HFFc6 (cell line): Measurements from ENCODE around the gene GRIK4. TPM values are rescaled to one million over a fixed set of nuclear protein-coding genes. Genes with fewer than 3 reads are reported as not detected.

Source experiments
- DNase-seq: peaks from one replicate; pipeline ENCODE4 v3.0.0-alpha.2; 2018
- H3K27ac Mint-ChIP-seq: 2 replicates; pipeline ENCODE4 v1.8.0; 2020; ENCODE audit warnings: mild to moderate bottlenecking, mixed read lengths
- H3K27me3 Mint-ChIP-seq: 2 replicates; pipeline ENCODE4 v1.8.0; 2021; ENCODE audit warnings: mild to moderate bottlenecking, moderate library complexity, mixed read lengths; ENCODE audit not compliant: insufficient read depth
- H3K36me3 Mint-ChIP-seq: 2 replicates; pipeline ENCODE4 v1.8.0; 2021; ENCODE audit warnings: low read depth, mixed read lengths
- H3K4me1 Mint-ChIP-seq: 2 replicates; pipeline ENCODE4 v1.8.0; 2020; ENCODE audit warnings: low read depth, mixed read lengths
- H3K4me3 Mint-ChIP-seq: 2 replicates; pipeline ENCODE4 v1.8.0; 2020; ENCODE audit warnings: mild to moderate bottlenecking, moderate library complexity, mixed read lengths
- H3K9me3 Mint-ChIP-seq: 2 replicates; pipeline ENCODE4 v1.8.0; 2020; ENCODE audit warnings: mild to moderate bottlenecking, mixed read lengths
- total RNA-seq, 6 experiments: library from RNA; stranded (reverse); fragmentation: NEBNext Ultra II Directional; extraction: Animal tissue kit (Norgen Biotek cat#: 25700); gene quantifications; 2 replicates in 1 of 6; 3 replicates in 5 of 6; pipeline ENCODE4 v1.2.3, GENCODE V29; 2021
- TF ChIP-seq, protein P1 (sequence below): fragments of 200-600 bp; sonication (generic); IDR thresholded peaks from 2 replicates; pipeline ENCODE4 v1.5.0; 2021; ENCODE audit warnings: antibody characterized with exemption, mild to moderate bottlenecking

Gene GRIK4
- total RNA-seq, 6 experiments from 2014 or later: not detected

- Mint-ChIP-seq H3K27ac (no peak overlapping the region), H3K4me1 (no peaks in the 10 kb centered on the region), H3K36me3 (no peaks in the 10 kb centered on the region), H3K9me3 (no peaks in the 10 kb centered on the region), H3K27me3 (peaks cover 49% of the 10 kb centered on the region), H3K4me3 (no peak overlapping the region)
- DNase-seq: no peak
- TF ChIP-seq, protein P1, sequence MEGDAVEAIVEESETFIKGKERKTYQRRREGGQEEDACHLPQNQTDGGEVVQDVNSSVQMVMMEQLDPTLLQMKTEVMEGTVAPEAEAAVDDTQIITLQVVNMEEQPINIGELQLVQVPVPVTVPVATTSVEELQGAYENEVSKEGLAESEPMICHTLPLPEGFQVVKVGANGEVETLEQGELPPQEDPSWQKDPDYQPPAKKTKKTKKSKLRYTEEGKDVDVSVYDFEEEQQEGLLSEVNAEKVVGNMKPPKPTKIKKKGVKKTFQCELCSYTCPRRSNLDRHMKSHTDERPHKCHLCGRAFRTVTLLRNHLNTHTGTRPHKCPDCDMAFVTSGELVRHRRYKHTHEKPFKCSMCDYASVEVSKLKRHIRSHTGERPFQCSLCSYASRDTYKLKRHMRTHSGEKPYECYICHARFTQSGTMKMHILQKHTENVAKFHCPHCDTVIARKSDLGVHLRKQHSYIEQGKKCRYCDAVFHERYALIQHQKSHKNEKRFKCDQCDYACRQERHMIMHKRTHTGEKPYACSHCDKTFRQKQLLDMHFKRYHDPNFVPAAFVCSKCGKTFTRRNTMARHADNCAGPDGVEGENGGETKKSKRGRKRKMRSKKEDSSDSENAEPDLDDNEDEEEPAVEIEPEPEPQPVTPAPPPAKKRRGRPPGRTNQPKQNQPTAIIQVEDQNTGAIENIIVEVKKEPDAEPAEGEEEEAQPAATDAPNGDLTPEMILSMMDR: no peak
These were observed 62.3 kb downstream of the GRIK4 start for GRCh38 chr11:120573756-120574354.

- Mint-ChIP-seq H3K9me3 (no peaks in the 10 kb centered on the region), H3K27ac (no peak overlapping the region), H3K27me3 (peaks cover 54% of the 10 kb centered on the region), H3K4me1 (no peaks in the 10 kb centered on the region), H3K36me3 (no peaks in the 10 kb centered on the region), H3K4me3 (no peak overlapping the region)
- DNase-seq: no peak
- TF ChIP-seq, protein P1: no peak
These were observed 63.3 kb downstream of the GRIK4 start for GRCh38 chr11:120574876-120575275.

- H3K27me3 Mint-ChIP-seq: peaks cover 58% of the 10 kb centered on the region
- no peak overlapping the region for H3K4me3 Mint-ChIP-seq
- H3K27ac Mint-ChIP-seq: no peak overlapping the region
- TF ChIP-seq, protein P1: no peak
- no peaks in the 10 kb centered on the region for H3K9me3 Mint-ChIP-seq
- H3K36me3 Mint-ChIP-seq: no peaks in the 10 kb centered on the region
- no peaks in the 10 kb centered on the region for H3K4me1 Mint-ChIP-seq
- DNase-seq: no peak
These were observed 63.9 kb downstream of the GRIK4 start for GRCh38 chr11:120575461-120575860.

DNA sequence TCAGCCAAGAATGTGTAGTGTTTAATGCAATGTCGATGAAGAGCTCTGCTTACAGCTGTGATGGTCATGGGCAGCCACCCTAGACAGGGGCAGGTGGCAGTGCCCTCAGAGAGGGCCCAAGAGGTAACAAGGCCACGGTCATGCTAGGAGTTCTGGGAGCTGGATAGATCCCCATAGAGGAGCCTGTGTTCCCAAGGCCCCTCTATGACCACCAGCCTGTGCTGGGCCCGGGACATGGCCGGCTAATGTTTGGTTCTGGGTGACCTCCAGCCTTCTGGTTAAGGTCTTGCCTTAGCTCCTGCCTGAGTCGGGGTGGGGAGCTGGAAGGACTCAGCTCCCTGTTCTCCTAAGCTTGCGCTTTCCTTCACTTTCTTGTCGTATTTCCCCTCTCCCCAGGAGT lies 65.1 kb downstream of the GRIK4 start:
- TF ChIP-seq, protein P1: no peak
- Mint-ChIP-seq H3K4me1 (no peaks in the 10 kb centered on the region), H3K4me3 (no peak overlapping the region), H3K27ac (no peak overlapping the region), H3K36me3 (no peaks in the 10 kb centered on the region), H3K9me3 (no peaks in the 10 kb centered on the region), H3K27me3 (peaks cover 55% of the 10 kb centered on the region)
- DNase-seq: no peak

DNA sequence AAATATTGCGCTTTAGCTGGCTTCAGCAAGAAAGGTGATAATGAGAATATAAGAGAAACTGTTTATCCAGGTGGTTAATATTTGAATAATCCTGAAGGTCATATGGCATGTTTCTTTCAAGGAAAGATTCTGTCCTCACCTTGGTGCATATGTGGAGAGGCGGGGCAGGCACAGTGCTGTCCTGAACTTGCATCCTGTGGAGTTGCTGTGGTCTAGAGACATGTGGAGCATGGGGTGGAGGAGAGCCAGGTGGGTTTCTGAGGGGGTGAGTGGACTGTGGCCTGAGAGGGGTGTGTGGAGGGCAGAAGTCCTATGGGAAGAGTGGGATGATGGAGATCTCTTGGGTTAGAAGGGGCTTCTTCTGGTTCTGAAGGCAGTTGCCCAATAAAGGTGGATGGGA lies 65.5 kb downstream of the GRIK4 start:
- DNase-seq: no peak
- no peak overlapping the region for H3K4me3 Mint-ChIP-seq
- no peak overlapping the region for H3K27ac Mint-ChIP-seq
- H3K9me3 Mint-ChIP-seq: no peaks in the 10 kb centered on the region
- H3K27me3 Mint-ChIP-seq: peaks cover 57% of the 10 kb centered on the region
- TF ChIP-seq, protein P1: no peak
- H3K4me1 Mint-ChIP-seq: no peaks in the 10 kb centered on the region
- no peaks in the 10 kb centered on the region for H3K36me3 Mint-ChIP-seq
